Prostate gland (tissue), 2 donors: ENCODE data around the gene ARMC8. TPM values are rescaled to one million over a fixed set of nuclear protein-coding genes. Genes with fewer than 3 reads are reported as not detected.

Experiments
- DNase-seq: peaks from one replicate; pipeline ENCODE4 v3.0.0-alpha.2; 2019; ENCODE audit warnings: low spot score
- H3K27ac ChIP-seq, 2 donors: fragments of 200-600 bp; sonication (generic); 2 replicates each; pipeline ENCODE4 v1.5.1; 2017 to 2019
- H3K27me3 ChIP-seq: fragments of 200-600 bp; sonication (generic); replicated peaks from 2 replicates; pipeline ENCODE4 v1.5.1; 2019; ENCODE audit not compliant: insufficient read depth
- H3K36me3 ChIP-seq, 2 donors: fragments of 200-600 bp; sonication (generic); 1 replicate in 1 of 2; 2 replicates in 1 of 2; pipeline versions ENCODE4 v1.5.1 to v1.8.1; 2017 to 2019
- H3K4me1 ChIP-seq: fragments of 200-600 bp; sonication (generic); replicated peaks from 2 replicates; pipeline ENCODE4 v1.5.1; 2019
- H3K4me3 ChIP-seq, 2 donors: fragments of 200-600 bp; sonication (generic); 2 replicates each; pipeline ENCODE4 v1.5.1; 2017 to 2019
- H3K9me3 ChIP-seq: fragments of 200-600 bp; sonication (generic); 2 replicates; pipeline ENCODE4 v1.5.1; 2017
- POLR2A ChIP-seq: fragments of 450-650 bp; IDR thresholded peaks from one replicate; pipeline ENCODE4 v1.6.1; 2016; ENCODE audit warnings: antibody characterized with exemption, mild to moderate bottlenecking
- POLR2AphosphoS5 ChIP-seq: sonication (generic); formaldehyde crosslinking; IDR thresholded peaks from one replicate; pipeline ENCODE4 v1.6.1; 2017; ENCODE audit warnings: antibody characterized with exemption
- WGBS: methylation state at CpG from one replicate; pipeline ENCODE4 v1.1.5; 2018; 5-methylcytosine and 5-hydroxymethylcytosine counted together
- intact Hi-C: fragments of 100-400 bp; cut with DNase I; formaldehyde crosslinking; loops from one replicate; pipeline ENCODE4 v1.14.2; 2022
- total RNA-seq, 2 donors: library from RNA; depleted of rRNA; stranded (reverse); fragments of >200 nt; gene quantifications; one replicate each; pipeline ENCODE4 v1.1.0, GENCODE V29; 2016
- TF ChIP-seq, protein P1 (sequence below), 4 experiments: fragments of 200-600 bp in 2 of 4; fragments of 450-650 bp in 2 of 4; sonication (generic) in 2 of 4; IDR thresholded peaks; 1 replicate in 3 of 4; 2 replicates in 1 of 4; pipeline ENCODE4 v1.5.1; 2016 to 2019; ENCODE audit warnings: antibody characterized with exemption in 4 of 4, mild to moderate bottlenecking in 2 of 4, moderate library complexity in 2 of 4

The ARMC8 gene
- total RNA-seq, 2 donors from 2014 or later = 34.8 to 44.0 TPM

DNA sequence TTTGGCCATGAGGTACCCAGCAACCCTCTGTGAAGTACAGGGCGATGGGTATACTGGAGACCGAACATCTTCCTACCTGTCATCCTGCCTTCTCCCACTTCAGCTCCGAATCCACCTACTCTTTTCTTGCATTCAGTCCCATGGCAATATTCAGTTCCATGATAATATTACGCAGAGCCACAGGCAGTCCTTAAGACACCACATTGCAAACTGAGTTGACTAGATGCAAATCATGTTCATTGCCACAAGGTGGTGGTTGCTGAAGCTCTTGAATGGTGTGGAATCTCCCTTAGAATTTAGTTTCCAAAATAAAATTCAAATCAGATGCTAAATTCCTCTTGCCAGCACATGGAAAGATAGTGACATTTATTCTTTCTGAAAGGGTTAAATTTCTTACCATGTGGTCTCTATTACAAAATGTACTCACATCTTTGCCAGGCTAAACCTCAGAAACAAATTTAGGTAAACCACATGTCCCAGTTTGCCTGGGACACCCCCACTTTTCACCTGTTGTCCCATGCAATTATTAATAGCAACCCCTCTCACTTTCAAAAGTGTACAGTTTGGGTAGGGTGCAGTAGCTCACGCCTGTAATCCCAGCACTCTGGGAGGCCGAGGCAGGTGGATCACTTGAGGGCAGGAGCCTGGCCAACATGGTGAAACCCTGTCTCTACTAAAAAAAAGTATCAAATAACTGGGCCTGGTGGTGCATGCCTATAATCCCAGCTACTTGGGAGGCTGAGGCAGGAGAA, 144.2 kb downstream of the ARMC8 start:
- WGBS = 89% methylated on average over 6 of the region's 6 CpGs
- no peaks in the 10 kb centered on the region for H3K9me3 ChIP-seq
- TF ChIP-seq, protein P1, sequence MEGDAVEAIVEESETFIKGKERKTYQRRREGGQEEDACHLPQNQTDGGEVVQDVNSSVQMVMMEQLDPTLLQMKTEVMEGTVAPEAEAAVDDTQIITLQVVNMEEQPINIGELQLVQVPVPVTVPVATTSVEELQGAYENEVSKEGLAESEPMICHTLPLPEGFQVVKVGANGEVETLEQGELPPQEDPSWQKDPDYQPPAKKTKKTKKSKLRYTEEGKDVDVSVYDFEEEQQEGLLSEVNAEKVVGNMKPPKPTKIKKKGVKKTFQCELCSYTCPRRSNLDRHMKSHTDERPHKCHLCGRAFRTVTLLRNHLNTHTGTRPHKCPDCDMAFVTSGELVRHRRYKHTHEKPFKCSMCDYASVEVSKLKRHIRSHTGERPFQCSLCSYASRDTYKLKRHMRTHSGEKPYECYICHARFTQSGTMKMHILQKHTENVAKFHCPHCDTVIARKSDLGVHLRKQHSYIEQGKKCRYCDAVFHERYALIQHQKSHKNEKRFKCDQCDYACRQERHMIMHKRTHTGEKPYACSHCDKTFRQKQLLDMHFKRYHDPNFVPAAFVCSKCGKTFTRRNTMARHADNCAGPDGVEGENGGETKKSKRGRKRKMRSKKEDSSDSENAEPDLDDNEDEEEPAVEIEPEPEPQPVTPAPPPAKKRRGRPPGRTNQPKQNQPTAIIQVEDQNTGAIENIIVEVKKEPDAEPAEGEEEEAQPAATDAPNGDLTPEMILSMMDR (IDR thresholded peaks at IDR 0.05) = no peak
- TF ChIP-seq POLR2A (no peak), POLR2AphosphoS5 (no peak)
- no peak overlapping the region for H3K27ac ChIP-seq
- no peaks in the 10 kb centered on the region for H3K4me1 ChIP-seq
- no peaks in the 10 kb centered on the region for H3K27me3 ChIP-seq
- H3K4me3 ChIP-seq = no peak overlapping the region
- H3K36me3 ChIP-seq = no peaks in the 10 kb centered on the region
- intact Hi-C loops = loop anchor here (5.0 kb wide), 1 partner anchor 91 kb away; no protein-coding TSS in a partner anchor
- DNase-seq = no peak

DNA sequence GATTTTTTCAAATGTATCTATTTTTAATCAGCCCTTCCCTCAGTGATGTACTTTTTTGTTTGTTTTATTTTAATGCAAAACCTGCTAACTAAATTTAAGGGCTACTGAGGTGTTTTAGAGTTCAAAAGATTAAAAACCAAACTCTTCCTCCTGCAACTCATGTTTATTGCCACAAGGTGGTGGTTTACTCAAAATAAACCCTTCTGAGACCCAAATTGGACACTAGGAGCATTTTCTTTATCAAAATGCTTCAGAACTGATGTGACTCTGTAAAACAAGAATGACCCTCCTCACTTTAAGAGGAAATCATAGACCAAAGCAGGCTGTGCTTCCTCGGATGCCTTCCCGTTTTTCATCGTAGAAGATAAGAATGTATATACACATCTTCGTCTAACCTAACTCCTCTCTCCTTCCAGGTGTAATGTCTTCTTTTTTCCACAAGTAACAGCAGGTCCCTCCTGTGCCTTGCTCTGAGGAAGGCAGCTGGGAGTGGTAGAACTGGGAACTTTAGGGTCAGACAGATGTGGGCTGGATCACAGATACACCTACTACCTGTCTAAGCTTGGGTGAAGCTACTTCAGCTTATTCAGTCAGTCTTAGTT, 145.5 kb downstream of the ARMC8 start:
- TF ChIP-seq, protein P1 (IDR thresholded peaks at IDR 0.05) = peak in 3 of 4 experiments; percentile 42 to 72 (median 59)
- no peak for TF ChIP-seq POLR2A
- WGBS = 27% methylated on average over 4 of the region's 4 CpGs
- Histone ChIP-seq H3K4me1 (no peaks in the 10 kb centered on the region), H3K9me3 (no peaks in the 10 kb centered on the region), H3K27me3 (no peaks in the 10 kb centered on the region), H3K4me3 (no peak overlapping the region), H3K36me3 (no peaks in the 10 kb centered on the region), H3K27ac (no peak overlapping the region)
- intact Hi-C loops = loop anchor here (5.0 kb wide), 1 partner anchor 90 kb away; no protein-coding TSS in a partner anchor
- no peak for DNase-seq

DNA sequence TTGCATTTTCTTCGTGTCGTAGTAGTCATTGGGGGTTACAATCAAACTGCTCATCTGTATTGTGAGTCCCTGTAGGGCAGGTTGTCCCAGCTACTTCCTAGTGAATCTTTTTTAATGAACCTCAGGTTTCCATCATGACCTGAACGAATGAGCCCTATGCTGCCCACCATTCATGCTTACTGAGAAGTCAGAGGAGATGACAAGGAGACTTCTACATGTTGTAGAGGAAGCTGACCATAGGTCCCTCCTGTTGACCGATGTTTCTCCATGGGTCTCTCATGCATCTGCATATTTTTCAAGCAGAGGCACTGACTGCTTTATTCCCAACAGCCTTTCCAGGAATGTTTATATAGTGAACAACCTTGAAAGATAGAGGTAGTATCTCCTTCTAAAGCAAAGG, 147.5 kb downstream of the ARMC8 start:
- WGBS = 82% methylated on average over 4 of the region's 4 CpGs
- intact Hi-C loops = loop anchor here (5.0 kb wide), 1 partner anchor 88 kb away; no protein-coding TSS in a partner anchor
- no peak for DNase-seq

DNA sequence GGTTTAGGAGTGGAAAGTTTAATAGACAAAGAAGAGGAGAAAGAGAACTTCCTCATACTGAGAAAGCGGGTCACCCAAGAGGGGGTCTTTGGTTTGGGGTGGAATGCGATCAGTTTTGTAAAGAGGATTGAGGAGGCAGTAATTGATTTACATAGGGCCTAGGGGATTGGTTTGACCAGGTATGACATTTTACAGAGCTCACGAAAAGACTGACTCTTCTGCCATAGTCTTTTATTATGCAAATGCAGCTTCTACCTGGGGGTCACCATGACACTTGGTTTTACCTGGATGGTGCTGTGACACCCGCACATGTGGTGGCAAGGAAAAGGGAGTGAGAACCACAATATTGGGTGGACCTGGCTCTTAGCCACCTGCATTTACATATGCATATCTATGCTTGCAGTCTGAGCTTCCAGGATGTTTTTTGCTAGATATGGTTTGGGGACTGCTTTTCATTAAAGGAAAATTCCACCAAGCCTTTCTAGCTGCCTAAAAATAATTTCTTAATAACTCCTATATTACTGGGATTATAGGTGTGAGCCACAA, 149.4 kb downstream of the ARMC8 start:
- H3K9me3 ChIP-seq = no peaks in the 10 kb centered on the region
- no peaks in the 10 kb centered on the region for H3K36me3 ChIP-seq
- H3K27ac ChIP-seq = no peak overlapping the region
- TF ChIP-seq, protein P1 (IDR thresholded peaks at IDR 0.05) = no peak
- TF ChIP-seq POLR2A (no peak), POLR2AphosphoS5 (no peak)
- H3K4me3 ChIP-seq = no peak overlapping the region
- no peak for DNase-seq
- WGBS = 93% methylated on average over 4 of the region's 4 CpGs
- intact Hi-C loops = no loop called here
- no peaks in the 10 kb centered on the region for H3K27me3 ChIP-seq
- H3K4me1 ChIP-seq = no peaks in the 10 kb centered on the region

More for the DNA sequence above, 147.5 kb downstream of the ARMC8 start:
- TF ChIP-seq POLR2AphosphoS5 (no peak), POLR2A (no peak)
- TF ChIP-seq, protein P1 (IDR thresholded peaks at IDR 0.05) = no peak
- H3K27ac ChIP-seq = no peak overlapping the region
- no peaks in the 10 kb centered on the region for H3K36me3 ChIP-seq
- H3K9me3 ChIP-seq = no peaks in the 10 kb centered on the region
- H3K27me3 ChIP-seq = no peaks in the 10 kb centered on the region
- H3K4me3 ChIP-seq = no peak overlapping the region
- H3K4me1 ChIP-seq = no peaks in the 10 kb centered on the region
